Body of pancreas (tissue), 4 donors: ENCODE data around the gene KBTBD13. TPM values are rescaled to one million over a fixed set of nuclear protein-coding genes. Genes with fewer than 3 reads are reported as not detected.
A peak's percentile ranks its signal among the peaks of the same experiment; 100 is the strongest.

Source experiments
- ATAC-seq: fragments of 150-250 bp; one replicate; pipeline ENCODE4 v1.9.1; 2016
- DNase-seq, 4 donors: peaks; one replicate each; pipeline ENCODE4 v3.0.0-alpha.2; 2019
- H3K27ac ChIP-seq, 4 donors: fragments of 200-600 bp; sonication (generic); 1 replicate in 3 of 4; 2 replicates in 1 of 4; pipeline versions ENCODE4 v1.5.1 to v1.6.1; 2016 to 2019; ENCODE audit warnings: mild to moderate bottlenecking in 1 of 4, mixed read lengths in 1 of 4, moderate library complexity in 1 of 4
- H3K27me3 ChIP-seq, 2 donors: fragments of 200-600 bp; sonication (generic); one replicate each; pipeline ENCODE4 v1.6.0; 2016; ENCODE audit warnings: mild to moderate bottlenecking in 1 of 2
- H3K36me3 ChIP-seq, 2 donors: fragments of 200-600 bp; sonication (generic); replicated peaks in 1 of 2; 2 replicates each; pipeline ENCODE4 v1.5.1; 2016; ENCODE audit warnings: low read depth in 2 of 2; ENCODE audit not compliant: insufficient read depth in 1 of 2
- H3K4me1 ChIP-seq: fragments of 200-600 bp; sonication (generic); one replicate; pipeline ENCODE4 v1.6.0; 2016
- H3K4me3 ChIP-seq, 2 donors: fragments of 200-600 bp; sonication (generic); 1 replicate in 1 of 2; 2 replicates in 1 of 2; pipeline ENCODE4 v1.5.1; 2016 to 2019
- H3K9me3 ChIP-seq, 3 donors: fragments of 200-600 bp; sonication (generic); 1 replicate in 2 of 3; 2 replicates in 1 of 3; pipeline ENCODE4 v1.5.1; 2016
- POLR2A ChIP-seq, 3 donors: fragments of 450-650 bp; IDR thresholded peaks; one replicate each; pipeline ENCODE4 v1.6.1; 2016; ENCODE audit warnings: antibody characterized with exemption in 3 of 3, mild to moderate bottlenecking in 2 of 3
- WGBS, 2 donors: methylation state at CpG; one replicate each; pipeline ENCODE4 v1.1.5; 2017; 5-methylcytosine and 5-hydroxymethylcytosine counted together
- intact Hi-C: fragments of 100-400 bp; cut with DNase I; formaldehyde crosslinking; loops from one replicate; pipeline ENCODE4 v1.15.1; 2023
- total RNA-seq, 2 donors: library from RNA; depleted of rRNA; stranded (reverse); fragments of >200 nt; gene quantifications; one replicate each; pipeline ENCODE4 v1.1.0, GENCODE V29; 2016
- TF ChIP-seq, protein P1 (sequence below), 7 experiments: fragments of 450-650 bp in 4 of 7; fragments of 200-600 bp in 3 of 7; sonication (generic) in 3 of 7; IDR thresholded peaks; one replicate each; pipeline ENCODE4 v1.5.1; 2016 to 2019; ENCODE audit warnings: antibody characterized with exemption in 7 of 7

Gene KBTBD13
- total RNA-seq, 2 donors from 2014 or later, result not detected

DNA sequence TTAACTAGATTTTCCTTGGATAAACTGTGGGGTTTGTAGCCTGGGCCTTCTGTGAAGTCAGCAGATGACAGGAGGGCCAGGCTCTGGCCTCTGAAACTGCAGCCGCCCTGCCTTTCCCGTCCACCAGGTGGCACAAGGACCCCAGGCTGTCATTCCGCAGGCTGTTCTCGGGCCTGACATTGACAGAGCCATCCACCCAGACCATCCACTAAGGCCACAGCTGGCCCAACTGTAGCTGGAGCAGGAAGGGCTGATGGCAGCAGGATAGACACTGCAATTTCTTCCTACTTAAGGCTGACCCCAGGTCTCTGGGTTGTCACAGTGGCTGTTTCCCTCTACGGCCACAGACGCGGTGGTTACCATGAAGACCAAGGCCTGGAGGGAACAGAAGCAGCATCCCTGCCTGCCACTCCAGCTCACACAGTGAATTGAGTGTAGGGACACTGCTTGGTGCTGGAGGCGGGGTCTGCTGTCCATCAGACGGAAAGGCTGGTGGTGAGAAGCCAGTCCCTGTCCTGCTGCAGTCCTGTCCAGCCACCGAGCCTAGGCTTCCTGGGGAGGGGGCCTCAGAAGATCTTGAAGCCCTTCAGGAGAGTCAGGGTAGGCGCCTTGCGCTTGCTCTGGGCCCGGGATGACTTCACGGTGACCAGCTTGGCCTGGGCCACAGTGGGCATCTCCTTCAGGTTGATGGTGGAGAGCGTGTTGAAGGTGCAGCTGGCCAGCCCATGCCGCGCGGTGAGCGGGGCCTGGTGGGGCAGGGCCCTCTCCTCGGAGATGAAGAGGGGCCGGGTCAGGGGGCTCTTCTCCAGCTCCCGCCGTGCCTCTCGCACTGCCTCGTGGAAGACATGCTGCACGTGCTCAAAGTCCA lies 22.0 kb upstream of the KBTBD13 start:
- H3K36me3 ChIP-seq, result no peaks in the 10 kb centered on the region
- H3K27me3 ChIP-seq, result no peaks in the 10 kb centered on the region
- 33 to 62% methylated on average over 6 to 26 of the region's 26 CpGs for WGBS, 2 donors
- H3K9me3 ChIP-seq, result no peaks in the 10 kb centered on the region
- DNase-seq (peak; percentile 76 to 82 (median 78)), ATAC-seq (peak; percentile 83)
- intact Hi-C loops, result loop anchor here (10.0 kb wide), 1 partner anchor 220 kb away; no protein-coding TSS in a partner anchor
- TF ChIP-seq POLR2A (IDR thresholded peaks at IDR 0.05), result no peak
- TF ChIP-seq, protein P1, sequence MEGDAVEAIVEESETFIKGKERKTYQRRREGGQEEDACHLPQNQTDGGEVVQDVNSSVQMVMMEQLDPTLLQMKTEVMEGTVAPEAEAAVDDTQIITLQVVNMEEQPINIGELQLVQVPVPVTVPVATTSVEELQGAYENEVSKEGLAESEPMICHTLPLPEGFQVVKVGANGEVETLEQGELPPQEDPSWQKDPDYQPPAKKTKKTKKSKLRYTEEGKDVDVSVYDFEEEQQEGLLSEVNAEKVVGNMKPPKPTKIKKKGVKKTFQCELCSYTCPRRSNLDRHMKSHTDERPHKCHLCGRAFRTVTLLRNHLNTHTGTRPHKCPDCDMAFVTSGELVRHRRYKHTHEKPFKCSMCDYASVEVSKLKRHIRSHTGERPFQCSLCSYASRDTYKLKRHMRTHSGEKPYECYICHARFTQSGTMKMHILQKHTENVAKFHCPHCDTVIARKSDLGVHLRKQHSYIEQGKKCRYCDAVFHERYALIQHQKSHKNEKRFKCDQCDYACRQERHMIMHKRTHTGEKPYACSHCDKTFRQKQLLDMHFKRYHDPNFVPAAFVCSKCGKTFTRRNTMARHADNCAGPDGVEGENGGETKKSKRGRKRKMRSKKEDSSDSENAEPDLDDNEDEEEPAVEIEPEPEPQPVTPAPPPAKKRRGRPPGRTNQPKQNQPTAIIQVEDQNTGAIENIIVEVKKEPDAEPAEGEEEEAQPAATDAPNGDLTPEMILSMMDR (IDR thresholded peaks at IDR 0.05), result peak; percentile 74 to 93 (median 85)
- H3K4me1 ChIP-seq, result peaks cover 3% of the 10 kb centered on the region
- no peak overlapping the region for H3K27ac ChIP-seq
- no peak overlapping the region for H3K4me3 ChIP-seq

DNA sequence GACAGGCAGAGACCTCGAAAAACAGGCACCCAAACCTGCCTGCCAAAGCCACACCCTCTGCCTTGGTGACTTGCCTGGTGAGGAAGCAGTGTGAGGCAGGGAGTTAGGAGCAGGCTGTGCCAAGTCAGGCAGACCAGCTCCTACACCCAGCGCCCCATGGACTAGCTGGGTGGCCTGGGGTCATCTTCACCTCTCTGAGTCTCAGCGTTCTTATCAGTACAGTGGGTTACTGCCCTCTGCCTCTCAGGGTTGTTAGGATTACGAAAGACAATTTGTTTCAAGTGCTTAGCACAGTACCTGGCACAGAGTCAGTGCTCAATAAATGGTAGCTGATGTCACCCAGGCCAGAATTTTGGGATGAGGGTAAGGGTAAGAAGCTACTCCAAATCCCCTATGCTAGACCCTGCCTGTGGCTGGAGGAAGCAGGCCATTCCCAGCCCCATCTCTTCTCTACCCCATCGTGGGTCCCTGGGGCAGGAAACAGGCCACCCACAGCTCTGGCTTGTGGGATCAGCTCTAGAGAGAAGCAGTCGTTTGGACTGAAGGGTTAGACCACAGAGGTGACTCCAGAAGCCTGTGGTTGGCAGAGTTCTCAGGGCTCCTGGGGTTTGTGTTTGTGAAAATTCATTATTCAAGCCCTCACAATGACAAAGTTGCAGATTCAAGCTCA lies 21.2 kb upstream of the KBTBD13 start:
- Histone ChIP-seq H3K27me3 (no peaks in the 10 kb centered on the region), H3K27ac (no peak overlapping the region), H3K9me3 (no peaks in the 10 kb centered on the region), H3K4me3 (no peak overlapping the region), H3K36me3 (no peaks in the 10 kb centered on the region), H3K4me1 (no peaks in the 10 kb centered on the region)
- ATAC-seq (no peak), DNase-seq (no peak)
- WGBS, 2 donors, result 56% methylated on average over 5 to 6 of the region's 6 CpGs
- no peak for TF ChIP-seq POLR2A (IDR thresholded peaks at IDR 0.05)
- TF ChIP-seq, protein P1 (IDR thresholded peaks at IDR 0.05), result no peak
- intact Hi-C loops, result loop anchor here (10.0 kb wide), 1 partner anchor 219 kb away; no protein-coding TSS in a partner anchor

DNA sequence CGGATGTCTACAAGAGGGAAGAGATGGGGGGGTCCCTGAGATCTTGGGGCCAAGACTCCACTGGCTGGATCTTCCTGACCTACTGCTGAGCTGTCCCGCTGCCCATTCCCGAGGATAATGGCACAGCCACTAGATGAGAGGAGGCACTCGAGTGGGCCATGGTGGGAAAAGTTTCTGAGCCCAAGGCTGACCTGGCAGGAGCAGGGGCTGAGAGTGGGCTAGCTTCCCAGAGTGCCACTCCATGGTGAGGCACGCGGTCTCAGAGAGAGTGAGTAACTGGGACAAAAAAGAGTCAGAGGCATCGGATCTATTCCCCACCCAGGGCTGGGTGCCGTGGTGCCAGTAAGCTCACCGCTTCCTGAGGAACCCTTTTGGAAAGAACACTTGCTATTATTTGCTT lies 20.4 kb upstream of the KBTBD13 start:
- DNase-seq (no peak), ATAC-seq (no peak)
- intact Hi-C loops, result loop anchor here (10.0 kb wide), 1 partner anchor 219 kb away; no protein-coding TSS in a partner anchor
- Histone ChIP-seq H3K36me3 (no peaks in the 10 kb centered on the region), H3K27ac (no peak overlapping the region), H3K27me3 (no peaks in the 10 kb centered on the region), H3K4me3 (no peak overlapping the region), H3K9me3 (no peaks in the 10 kb centered on the region), H3K4me1 (no peaks in the 10 kb centered on the region)
- TF ChIP-seq, protein P1 (IDR thresholded peaks at IDR 0.05), result no peak
- no peak for TF ChIP-seq POLR2A (IDR thresholded peaks at IDR 0.05)
- 75 to 80% methylated on average over 9 of the region's 9 CpGs for WGBS, 2 donors

DNA sequence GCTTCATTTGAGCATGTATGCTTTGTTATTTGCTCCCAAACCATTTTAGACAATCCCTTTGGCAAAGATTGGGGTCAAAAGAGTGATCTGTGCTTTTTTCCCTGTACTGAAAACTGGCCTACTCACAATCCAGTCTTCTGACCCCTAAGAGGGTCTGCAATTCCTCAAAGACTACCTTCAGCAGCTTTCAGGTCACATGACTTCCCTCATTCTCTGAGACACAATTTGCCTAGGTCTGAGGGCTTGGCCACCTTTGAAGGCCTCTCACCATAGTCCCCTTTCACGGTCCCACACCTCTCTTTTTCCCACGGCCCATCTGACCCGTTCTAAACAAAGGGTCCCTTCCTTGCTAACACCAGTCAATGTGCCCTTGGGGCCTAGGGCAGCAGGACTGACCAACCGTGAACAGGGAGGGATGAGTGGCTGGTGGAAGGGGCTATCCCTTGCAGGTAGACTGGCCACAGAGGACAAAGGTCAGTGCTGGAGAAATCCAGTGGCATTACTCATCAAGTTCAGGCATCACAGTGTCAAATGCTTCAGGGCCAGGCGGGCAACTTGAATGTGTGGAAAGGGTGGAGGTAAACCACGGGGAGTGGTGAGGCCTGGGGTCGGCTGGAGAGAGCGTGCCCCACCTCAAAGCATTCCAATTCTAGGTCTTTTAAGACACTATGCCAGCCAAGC lies 19.5 kb upstream of the KBTBD13 start:
- Histone ChIP-seq H3K4me1 (no peaks in the 10 kb centered on the region), H3K36me3 (no peaks in the 10 kb centered on the region), H3K27ac (no peak overlapping the region), H3K4me3 (no peak overlapping the region), H3K9me3 (no peaks in the 10 kb centered on the region), H3K27me3 (no peaks in the 10 kb centered on the region)
- no peak for TF ChIP-seq POLR2A (IDR thresholded peaks at IDR 0.05)
- TF ChIP-seq, protein P1 (IDR thresholded peaks at IDR 0.05), result no peak
- no peak for ATAC-seq
- intact Hi-C loops, result loop anchor here (10.0 kb wide), 1 partner anchor 218 kb away; no protein-coding TSS in a partner anchor
- DNase-seq, result no peak
- 61 to 69% methylated on average over 8 of the region's 8 CpGs for WGBS, 2 donors
